OCI-LY7 (cell line): ENCODE measurements around the gene ZNF205.
"Not testable (repeated sequence)": the region's sequence is repeated elsewhere in the genome, so short reads cannot be mapped to it uniquely, and the experiment has no call there.

Experiments used
- CTCF ChIP-seq: fragments of 200-600 bp; sonication (generic); conservative IDR thresholded peaks from 2 replicates; pipeline ENCODE4 v1.5.1; 2014; ENCODE audit warnings: mild to moderate bottlenecking, antibody characterized with exemption, low read length, moderate library complexity, mixed read lengths
- EZH2phosphoT487 ChIP-seq: fragments of 200-600 bp; sonication (generic); IDR thresholded peaks from 2 replicates; pipeline ENCODE4 v1.6.1; 2018; ENCODE audit warnings: low read depth, borderline replicate concordance, mild to moderate bottlenecking, mixed run types, antibody characterized with exemption, low read length, moderate library complexity, mixed read lengths

DNA sequence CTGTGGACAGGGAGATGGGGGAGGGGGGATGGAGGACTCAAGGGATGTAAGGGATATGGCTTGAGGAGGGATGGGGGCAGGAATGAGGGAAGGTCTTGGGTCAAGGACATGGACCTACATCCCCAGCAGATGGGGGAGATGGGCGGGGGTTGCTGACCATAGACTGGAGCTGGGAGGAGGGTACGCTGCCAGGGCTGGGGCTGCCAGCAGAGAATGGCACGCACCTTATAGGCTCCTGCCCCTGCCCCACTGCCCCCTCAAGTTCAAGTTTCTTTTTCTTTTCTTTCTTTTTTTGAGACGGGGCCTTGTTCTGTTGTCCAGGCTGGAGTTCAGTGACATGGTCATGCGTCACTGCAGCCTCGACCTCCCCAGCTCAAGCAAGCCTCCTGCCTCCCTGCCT lies 36.4 kb upstream of the ZNF205 start:
- TF ChIP-seq CTCF, EZH2phosphoT487: not testable (repeated sequence)
